ENCODE results near the gene ACTN1.
"Not testable (repeated sequence)": the region's sequence is repeated elsewhere in the genome, so short reads cannot be mapped to it uniquely, and the experiment has no call there.

Gene ACTN1

GRCh38 chr14:68852493-68852892, 126.6 kb downstream of the ACTN1 start:
- not testable (repeated sequence) for DNase-seq

GRCh38 chr14:68851078-68851477, 128.0 kb downstream of the ACTN1 start:
- DNase-seq, result no peak

- no peak for DNase-seq
These were observed 129.7 kb downstream of the ACTN1 start for GRCh38 chr14:68849416-68849815.

GRCh38 chr14:68848253-68848652, 130.8 kb downstream of the ACTN1 start:
- DNase-seq, result no peak

GRCh38 chr14:68847640-68848039, 131.5 kb downstream of the ACTN1 start:
- DNase-seq, result not testable (repeated sequence)

- no peak for DNase-seq
These were observed 132.6 kb downstream of the ACTN1 start for GRCh38 chr14:68846466-68846865.

GRCh38 chr14:68844210-68844545, 134.9 kb downstream of the ACTN1 start:
- no peak for DNase-seq

GRCh38 chr14:68843471-68844209, 135.5 kb downstream of the ACTN1 start:
- DNase-seq, result peak; percentile 84 to 85

GRCh38 chr14:68842298-68842697, 136.8 kb downstream of the ACTN1 start:
- no peak for DNase-seq

GRCh38 chr14:68841016-68841809, 137.9 kb downstream of the ACTN1 start:
- no peak for DNase-seq

- DNase-seq, result no peak
These were observed 138.6 kb downstream of the ACTN1 start for GRCh38 chr14:68840454-68840853.

- DNase-seq, result no peak
These were observed 143.0 kb downstream of the ACTN1 start for GRCh38 chr14:68836082-68836481.

GRCh38 chr14:68834816-68835215, 144.3 kb downstream of the ACTN1 start:
- no peak for DNase-seq

GRCh38 chr14:68828698-68829097, 150.4 kb downstream of the ACTN1 start:
- no peak for DNase-seq

GRCh38 chr14:68825729-68826128, 153.4 kb downstream of the ACTN1 start:
- DNase-seq, result no peak

GRCh38 chr14:68824517-68825347, 154.4 kb downstream of the ACTN1 start:
- peak; percentile 68 to 72 for DNase-seq

- DNase-seq, result no peak
These were observed 154.9 kb downstream of the ACTN1 start for GRCh38 chr14:68824207-68824516.
